ENCODE results near the gene CCNQ. TPM values are rescaled to one million over a fixed set of nuclear protein-coding genes. Genes with fewer than 3 reads are reported as not detected.

The CCNQ gene
- total and polyA plus RNA-seq, 2 of the 8 experiments (the other 6 are each of a cell fraction or from before 2014, with no cell fraction given) = 16.6 to 32.1 TPM

- TF ChIP-seq USF2 (IDR thresholded peaks at IDR 0.05; ENCODE audit: low read length) (no peak), SAP30 (IDR thresholded peaks at IDR 0.05; ENCODE audit: insufficient read depth, insufficient replicate concordance, low read length) (no peak)
These were observed 48.8 kb upstream of the CCNQ start (continued) for GRCh38 chrX:153647461-153648357.

All from H1 (cell line).